Measurements from ENCODE around the gene CNOT6.

Gene CNOT6

GRCh38 chr5:180594311-180595045 is 100.3 kb downstream of the CNOT6 start:
- Histone ChIP-seq H3K9me3 (no peaks in the 10 kb centered on the region), H3K27me3 (peaks cover 0 to 47% of the 10 kb centered on the region in 2 donors), H3K36me3 (no peaks in the 10 kb centered on the region), H3K4me3 (no peak overlapping the region), H3K4me1 (peaks cover 0 to 20% (median 12%) of the 10 kb centered on the region in 4 donors), H3K27ac (no peak overlapping the region)
- no peak for TF ChIP-seq CTCF (IDR thresholded peaks at IDR 0.05)
- intact Hi-C loops (cut with DNase I; ENCODE audit: low total_unique reads), result no loop called here
- peak in 1 of 2 donors; percentile 29 for DNase-seq

GRCh38 chr5:180595046-180595379 is 100.8 kb downstream of the CNOT6 start:
- intact Hi-C loops (cut with DNase I; ENCODE audit: low total_unique reads), result no loop called here
- Histone ChIP-seq H3K4me3 (no peak overlapping the region), H3K27ac (no peak overlapping the region), H3K27me3 (peaks cover 0 to 43% of the 10 kb centered on the region in 2 donors), H3K36me3 (no peaks in the 10 kb centered on the region), H3K4me1 (peaks cover 0 to 18% (median 12%) of the 10 kb centered on the region in 4 donors), H3K9me3 (no peaks in the 10 kb centered on the region)
- no peak for DNase-seq
- no peak for TF ChIP-seq CTCF (IDR thresholded peaks at IDR 0.05)

- Histone ChIP-seq H3K4me3 (no peak overlapping the region), H3K27me3 (peaks cover 0 to 37% of the 10 kb centered on the region in 2 donors), H3K27ac (no peak overlapping the region), H3K9me3 (no peaks in the 10 kb centered on the region), H3K36me3 (no peaks in the 10 kb centered on the region), H3K4me1 (peaks cover 0 to 13% (median 10%) of the 10 kb centered on the region in 4 donors)
- TF ChIP-seq CTCF (IDR thresholded peaks at IDR 0.05), result no peak
- DNase-seq, result peak in 1 of 2 donors; percentile 44
- intact Hi-C loops (cut with DNase I; ENCODE audit: low total_unique reads), result no loop called here
These were observed 101.4 kb downstream of the CNOT6 start for GRCh38 chr5:180595381-180596114.

GRCh38 chr5:180596115-180596667 is 102.0 kb downstream of the CNOT6 start:
- no peaks in the 10 kb centered on the region for H3K36me3 ChIP-seq
- H3K4me1 ChIP-seq, result peaks cover 0 to 6% (median 5%) of the 10 kb centered on the region in 4 donors
- no peak overlapping the region for H3K27ac ChIP-seq
- DNase-seq, result peak in 1 of 2 donors; percentile 28
- TF ChIP-seq CTCF (IDR thresholded peaks at IDR 0.05), result no peak
- no peaks in the 10 kb centered on the region for H3K9me3 ChIP-seq
- peaks cover 0 to 31% of the 10 kb centered on the region in 2 donors for H3K27me3 ChIP-seq
- H3K4me3 ChIP-seq, result no peak overlapping the region
- intact Hi-C loops (cut with DNase I; ENCODE audit: low total_unique reads), result no loop called here

- H3K36me3 ChIP-seq, result no peaks in the 10 kb centered on the region
- DNase-seq, result peak in 1 of 2 donors; percentile 52
These were observed 102.6 kb downstream of the CNOT6 start for GRCh38 chr5:180596668-180597231.

More at GRCh38 chr5:180596668-180597231, 102.6 kb downstream of the CNOT6 start:
- H3K27ac ChIP-seq, result no peak overlapping the region
- H3K4me1 ChIP-seq, result peaks cover 0 to under 1% (median 0%) of the 10 kb centered on the region in 4 donors
- no peaks in the 10 kb centered on the region for H3K9me3 ChIP-seq
- intact Hi-C loops (cut with DNase I; ENCODE audit: low total_unique reads), result no loop called here
- H3K4me3 ChIP-seq, result no peak overlapping the region
- peaks cover 0 to 25% of the 10 kb centered on the region in 2 donors for H3K27me3 ChIP-seq
- no peak for TF ChIP-seq CTCF (IDR thresholded peaks at IDR 0.05)

Measured in tibial artery (tissue), 4 donors.